Measurements from ENCODE around the gene PTTG1.
A peak's percentile ranks its signal among the peaks of the same experiment; 100 is the strongest.

Gene PTTG1

DNA sequence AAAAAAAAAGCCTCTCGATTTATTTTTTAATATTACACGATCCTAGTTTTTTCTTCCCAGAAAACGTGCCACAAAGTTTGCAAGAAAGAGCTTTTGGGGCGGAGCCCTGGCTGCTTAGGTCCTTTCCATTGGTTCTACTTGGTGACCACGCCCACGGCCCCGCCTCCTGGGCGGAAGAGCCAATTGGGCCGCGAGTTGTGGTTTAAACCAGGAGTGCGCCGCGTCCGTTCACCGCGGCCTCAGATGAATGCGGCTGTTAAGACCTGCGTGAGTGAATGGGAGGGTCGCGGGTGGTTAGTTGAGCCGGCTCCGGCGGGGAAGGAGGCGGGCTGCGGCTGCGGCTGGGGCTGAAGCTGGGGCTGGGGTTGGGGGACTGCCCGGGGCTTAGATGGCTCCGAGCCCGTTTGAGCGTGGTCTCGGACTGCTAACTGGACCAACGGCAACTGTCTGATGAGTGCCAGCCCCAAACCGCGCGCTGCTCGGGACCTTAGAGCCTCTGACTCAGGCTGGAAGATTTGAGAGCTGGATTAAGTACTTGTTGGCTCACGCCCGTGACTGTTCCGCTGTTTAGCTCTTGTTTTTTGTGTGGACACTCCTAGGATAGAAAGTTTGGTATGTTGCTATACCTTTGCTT lies at the start of gene PTTG1:
PTTG1 (plus strand) TSS at position 231 of the 634 bp plus-strand sequence. CDS start 458 bp downstream, outside the sequence.
- H3K4me3 ChIP-seq (ENCODE audit: low read depth in 1 of 5, low read length in 5 of 5): peak within 1 kb of the TSS; percentile 68 to 85 (median 73)
- peak within 1 kb of the TSS; percentile 37 for H3K27ac ChIP-seq (ENCODE audit: low read depth, low read length)
- H3K9me3 ChIP-seq (ENCODE audit: control insufficient read depth in 5 of 5, low read length in 5 of 5): no peaks in the 10 kb centered on the region
- peaks cover 5 to 38% (median 33%) of the 10 kb centered on the region in 5 donors for H3K4me1 ChIP-seq (ENCODE audit: control insufficient read depth in 5 of 5, insufficient read depth in 5 of 5, low read length in 5 of 5)
- no peaks in the 10 kb centered on the region for H3K27me3 ChIP-seq (ENCODE audit: control insufficient read depth in 5 of 5, insufficient read depth in 4 of 5, low read length in 5 of 5)
- H3K9ac ChIP-seq (ENCODE audit: low read length in 5 of 5): peak within 1 kb of the TSS in 4 of 5 donors; percentile 50 to 83 (median 69)
- H3K36me3 ChIP-seq (ENCODE audit: control insufficient read depth in 5 of 5, insufficient read depth in 5 of 5, low read length in 5 of 5): peaks cover 0 to under 1% (median 0%) of the 10 kb centered on the region in 5 donors

DNA sequence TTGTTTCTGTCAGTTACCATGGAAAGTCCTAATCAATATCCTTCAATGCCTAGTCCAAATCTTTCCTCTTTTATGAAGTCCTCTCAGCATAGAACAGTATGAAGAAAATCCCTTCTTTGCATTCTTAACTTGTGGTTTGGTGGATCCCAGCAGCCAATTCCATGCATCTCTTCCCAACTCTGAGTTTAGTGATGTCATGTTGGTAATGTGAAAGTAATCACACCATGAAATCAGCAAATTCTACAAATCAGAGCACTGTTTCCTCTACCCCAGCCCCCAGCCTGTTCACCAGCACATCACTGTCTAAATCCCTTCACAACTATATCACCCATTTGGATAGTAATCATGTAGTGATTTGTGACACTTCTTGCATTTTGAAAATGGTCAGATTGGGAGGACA lies 46.5 kb upstream of the PTTG1 start:
- Histone ChIP-seq H3K9ac (ENCODE audit: low read length in 5 of 5) (no peak overlapping the region), H3K9me3 (ENCODE audit: control insufficient read depth in 5 of 5, low read length in 5 of 5) (no peaks in the 10 kb centered on the region), H3K4me3 (ENCODE audit: low read depth in 1 of 5, low read length in 5 of 5) (no peak overlapping the region), H3K27me3 (ENCODE audit: control insufficient read depth in 5 of 5, insufficient read depth in 4 of 5, low read length in 5 of 5) (peaks cover 0 to 5% (median 3%) of the 10 kb centered on the region in 5 donors), H3K27ac (ENCODE audit: low read depth, low read length) (no peak overlapping the region), H3K4me1 (ENCODE audit: control insufficient read depth in 5 of 5, insufficient read depth in 5 of 5, low read length in 5 of 5) (peaks cover 4 to 14% (median 11%) of the 10 kb centered on the region in 5 donors), H3K36me3 (ENCODE audit: control insufficient read depth in 5 of 5, insufficient read depth in 5 of 5, low read length in 5 of 5) (no peaks in the 10 kb centered on the region)

DNA sequence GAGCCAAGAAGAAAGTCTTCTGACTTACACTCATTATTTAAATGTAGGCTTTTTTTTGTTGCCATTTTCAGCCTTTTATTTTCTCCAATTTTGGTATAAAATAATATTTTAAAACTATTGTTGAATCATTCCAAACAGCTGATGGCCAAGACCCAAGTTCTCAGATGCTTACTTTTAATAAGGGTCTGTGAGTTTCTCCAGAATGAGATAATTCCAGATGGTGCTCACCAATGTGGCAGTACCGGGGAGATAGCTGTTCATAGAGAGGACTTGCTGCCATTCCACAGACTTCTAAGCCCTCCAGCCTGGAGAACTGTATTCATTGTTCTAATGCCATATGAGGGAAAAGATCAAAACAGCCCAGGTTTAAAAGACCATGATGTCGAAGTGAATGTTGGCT lies 46.0 kb upstream of the PTTG1 start:
- H3K36me3 ChIP-seq (ENCODE audit: control insufficient read depth in 5 of 5, insufficient read depth in 5 of 5, low read length in 5 of 5): no peaks in the 10 kb centered on the region
- H3K4me1 ChIP-seq (ENCODE audit: control insufficient read depth in 5 of 5, insufficient read depth in 5 of 5, low read length in 5 of 5): peaks cover 2 to 9% (median 7%) of the 10 kb centered on the region in 5 donors
- H3K9ac ChIP-seq (ENCODE audit: low read length in 5 of 5): no peak overlapping the region
- H3K27ac ChIP-seq (ENCODE audit: low read depth, low read length): no peak overlapping the region
- no peaks in the 10 kb centered on the region for H3K9me3 ChIP-seq (ENCODE audit: control insufficient read depth in 5 of 5, low read length in 5 of 5)
- H3K27me3 ChIP-seq (ENCODE audit: control insufficient read depth in 5 of 5, insufficient read depth in 4 of 5, low read length in 5 of 5): peaks cover 0 to 4% (median 2%) of the 10 kb centered on the region in 5 donors
- no peak overlapping the region for H3K4me3 ChIP-seq (ENCODE audit: low read depth in 1 of 5, low read length in 5 of 5)

DNA sequence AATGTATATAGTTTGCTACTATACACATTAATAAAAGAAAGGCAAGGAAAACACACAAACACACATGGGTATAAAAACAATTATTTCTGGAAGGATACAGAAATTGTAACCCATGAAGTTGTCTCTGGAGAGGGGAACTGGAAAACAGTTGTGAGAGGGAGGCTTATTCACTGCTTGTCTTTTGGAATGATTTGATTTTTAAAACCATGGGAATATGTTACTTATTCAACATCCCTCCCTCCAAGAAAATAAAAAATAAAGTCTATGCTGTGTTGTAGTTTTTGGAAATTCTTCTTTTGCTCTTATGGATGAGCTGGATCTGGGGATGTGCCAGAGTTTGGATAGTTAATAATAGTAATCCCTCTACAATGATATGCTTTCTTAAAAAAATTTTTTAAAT lies 45.2 kb upstream of the PTTG1 start:
- no peaks in the 10 kb centered on the region for H3K36me3 ChIP-seq (ENCODE audit: control insufficient read depth in 5 of 5, insufficient read depth in 5 of 5, low read length in 5 of 5)
- H3K4me3 ChIP-seq (ENCODE audit: low read depth in 1 of 5, low read length in 5 of 5): no peak overlapping the region
- peaks cover 0 to 3% (median 0%) of the 10 kb centered on the region in 5 donors for H3K27me3 ChIP-seq (ENCODE audit: control insufficient read depth in 5 of 5, insufficient read depth in 4 of 5, low read length in 5 of 5)
- no peak overlapping the region for H3K27ac ChIP-seq (ENCODE audit: low read depth, low read length)
- no peak overlapping the region for H3K9ac ChIP-seq (ENCODE audit: low read length in 5 of 5)
- peaks cover 0 to 8% (median 3%) of the 10 kb centered on the region in 5 donors for H3K4me1 ChIP-seq (ENCODE audit: control insufficient read depth in 5 of 5, insufficient read depth in 5 of 5, low read length in 5 of 5)
- no peaks in the 10 kb centered on the region for H3K9me3 ChIP-seq (ENCODE audit: control insufficient read depth in 5 of 5, low read length in 5 of 5)

DNA sequence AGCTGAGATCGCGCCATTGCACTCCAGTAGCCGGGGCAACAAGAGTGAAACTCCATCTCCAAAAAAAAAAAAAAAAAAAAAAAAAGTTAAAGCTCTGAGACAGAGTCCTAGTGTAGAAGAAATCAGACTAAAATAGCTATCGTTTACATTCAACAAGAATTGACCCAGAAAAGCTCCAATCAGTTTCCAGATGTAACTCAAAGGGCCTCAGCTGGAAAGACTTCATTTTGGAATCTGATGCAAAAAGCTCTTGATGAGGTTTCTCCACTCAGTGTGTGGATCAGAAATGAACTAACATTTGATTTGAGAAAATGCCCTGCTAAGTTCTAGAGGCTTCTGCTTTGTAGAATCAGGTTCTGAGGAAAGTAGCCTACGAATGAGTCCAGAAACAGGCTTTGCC lies 44.0 kb upstream of the PTTG1 start:
- Histone ChIP-seq H3K4me1 (ENCODE audit: control insufficient read depth in 5 of 5, insufficient read depth in 5 of 5, low read length in 5 of 5) (peaks cover 2 to 12% (median 3%) of the 10 kb centered on the region in 5 donors), H3K9ac (ENCODE audit: low read length in 5 of 5) (no peak overlapping the region), H3K27ac (ENCODE audit: low read depth, low read length) (no peak overlapping the region), H3K36me3 (ENCODE audit: control insufficient read depth in 5 of 5, insufficient read depth in 5 of 5, low read length in 5 of 5) (no peaks in the 10 kb centered on the region), H3K9me3 (ENCODE audit: control insufficient read depth in 5 of 5, low read length in 5 of 5) (no peaks in the 10 kb centered on the region), H3K4me3 (ENCODE audit: low read depth in 1 of 5, low read length in 5 of 5) (no peak overlapping the region), H3K27me3 (ENCODE audit: control insufficient read depth in 5 of 5, insufficient read depth in 4 of 5, low read length in 5 of 5) (peaks cover 0 to 3% (median 0%) of the 10 kb centered on the region in 5 donors)

DNA sequence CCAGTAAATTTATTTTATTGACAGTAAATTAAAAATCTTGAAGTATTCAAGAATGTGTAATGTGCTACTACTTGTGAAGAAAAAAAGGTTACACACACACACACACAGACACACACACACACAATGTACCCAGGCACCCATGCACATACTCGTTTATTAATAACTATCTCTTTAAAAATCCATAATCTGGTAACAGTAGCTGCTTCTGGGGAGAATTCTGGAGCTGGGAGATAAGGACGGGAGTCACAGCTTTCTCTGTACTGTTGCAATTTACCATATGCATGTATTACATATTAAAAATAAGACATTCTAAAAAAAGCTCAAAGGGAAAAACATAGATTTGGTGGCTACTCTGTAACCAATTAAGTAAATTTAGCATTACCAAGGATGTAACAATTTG lies 43.3 kb upstream of the PTTG1 start:
- Histone ChIP-seq H3K4me3 (ENCODE audit: low read depth in 1 of 5, low read length in 5 of 5) (no peak overlapping the region), H3K9me3 (ENCODE audit: control insufficient read depth in 5 of 5, low read length in 5 of 5) (no peaks in the 10 kb centered on the region), H3K36me3 (ENCODE audit: control insufficient read depth in 5 of 5, insufficient read depth in 5 of 5, low read length in 5 of 5) (no peaks in the 10 kb centered on the region), H3K27me3 (ENCODE audit: control insufficient read depth in 5 of 5, insufficient read depth in 4 of 5, low read length in 5 of 5) (peaks cover 0 to 3% (median 0%) of the 10 kb centered on the region in 5 donors), H3K9ac (ENCODE audit: low read length in 5 of 5) (no peak overlapping the region), H3K27ac (ENCODE audit: low read depth, low read length) (no peak overlapping the region), H3K4me1 (ENCODE audit: control insufficient read depth in 5 of 5, insufficient read depth in 5 of 5, low read length in 5 of 5) (peaks cover 2 to 12% (median 3%) of the 10 kb centered on the region in 5 donors)

DNA sequence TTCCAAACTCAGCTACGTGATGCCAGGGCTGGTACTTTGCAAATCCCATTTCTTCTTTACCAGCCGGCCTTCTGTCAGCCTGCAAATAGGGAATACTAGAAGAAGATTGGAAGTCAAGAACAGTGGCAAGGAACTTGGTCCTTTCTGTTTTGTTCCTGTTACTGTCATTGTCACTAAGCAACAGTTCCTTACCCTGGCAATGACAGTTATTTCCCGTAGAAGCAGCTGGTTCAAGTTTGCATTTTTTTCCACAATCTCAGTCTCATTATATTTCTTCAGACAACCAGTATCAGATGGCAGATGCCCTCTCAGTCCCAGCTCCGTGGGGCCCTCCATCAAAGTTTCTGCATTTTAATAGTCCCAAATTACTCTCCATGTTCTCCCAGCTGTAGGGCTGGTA lies 42.1 kb upstream of the PTTG1 start:
- H3K9ac ChIP-seq (ENCODE audit: low read length in 5 of 5): no peak overlapping the region
- H3K27me3 ChIP-seq (ENCODE audit: control insufficient read depth in 5 of 5, insufficient read depth in 4 of 5, low read length in 5 of 5): no peaks in the 10 kb centered on the region
- H3K27ac ChIP-seq (ENCODE audit: low read depth, low read length): no peak overlapping the region
- no peak overlapping the region for H3K4me3 ChIP-seq (ENCODE audit: low read depth in 1 of 5, low read length in 5 of 5)
- H3K9me3 ChIP-seq (ENCODE audit: control insufficient read depth in 5 of 5, low read length in 5 of 5): no peaks in the 10 kb centered on the region
- peaks cover 2 to 12% (median 3%) of the 10 kb centered on the region in 5 donors for H3K4me1 ChIP-seq (ENCODE audit: control insufficient read depth in 5 of 5, insufficient read depth in 5 of 5, low read length in 5 of 5)
- H3K36me3 ChIP-seq (ENCODE audit: control insufficient read depth in 5 of 5, insufficient read depth in 5 of 5, low read length in 5 of 5): no peaks in the 10 kb centered on the region

DNA sequence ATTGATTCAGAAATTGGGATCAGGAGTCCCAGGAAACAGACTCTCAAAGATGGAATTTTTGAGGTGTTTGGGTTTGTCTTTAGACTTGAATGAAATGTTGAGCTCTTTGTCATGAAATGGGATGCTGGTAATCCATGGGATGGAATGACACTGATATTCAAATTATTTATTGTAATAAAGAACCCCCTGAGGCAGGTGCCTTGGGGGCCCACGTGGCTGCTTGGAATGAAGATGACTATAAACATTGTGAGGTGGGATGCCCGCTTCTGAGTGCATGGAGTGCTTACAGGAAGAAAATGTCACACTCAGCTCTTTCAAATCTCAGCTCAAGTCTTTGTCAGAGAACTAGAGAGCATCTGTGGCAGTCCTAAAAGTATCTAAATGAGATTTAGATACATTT lies 41.6 kb upstream of the PTTG1 start:
- Histone ChIP-seq H3K4me1 (ENCODE audit: control insufficient read depth in 5 of 5, insufficient read depth in 5 of 5, low read length in 5 of 5) (peaks cover 2 to 12% (median 3%) of the 10 kb centered on the region in 5 donors), H3K27ac (ENCODE audit: low read depth, low read length) (no peak overlapping the region), H3K9me3 (ENCODE audit: control insufficient read depth in 5 of 5, low read length in 5 of 5) (no peaks in the 10 kb centered on the region), H3K27me3 (ENCODE audit: control insufficient read depth in 5 of 5, insufficient read depth in 4 of 5, low read length in 5 of 5) (no peaks in the 10 kb centered on the region), H3K4me3 (ENCODE audit: low read depth in 1 of 5, low read length in 5 of 5) (no peak overlapping the region), H3K9ac (ENCODE audit: low read length in 5 of 5) (no peak overlapping the region), H3K36me3 (ENCODE audit: control insufficient read depth in 5 of 5, insufficient read depth in 5 of 5, low read length in 5 of 5) (no peaks in the 10 kb centered on the region)

DNA sequence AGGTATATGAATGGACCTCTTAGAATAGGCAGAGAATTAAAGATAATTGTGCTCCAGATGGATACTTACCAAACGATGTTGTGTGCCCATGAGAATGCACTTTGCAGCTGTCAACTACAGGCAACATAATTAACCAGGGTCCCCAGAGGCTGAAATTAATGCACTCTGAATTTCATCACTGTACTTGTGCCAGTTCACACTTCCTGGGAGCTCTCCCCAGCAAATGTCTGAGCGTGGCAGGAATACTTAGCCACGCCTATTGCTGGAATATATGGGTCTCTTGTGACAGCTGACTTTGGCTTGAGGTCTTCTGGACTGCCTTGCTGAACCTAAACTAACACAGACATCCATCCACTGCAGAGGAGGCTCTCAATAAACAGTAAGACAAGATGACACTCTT lies 39.3 kb upstream of the PTTG1 start:
- Histone ChIP-seq H3K27ac (ENCODE audit: low read depth, low read length) (no peak overlapping the region), H3K4me3 (ENCODE audit: low read depth in 1 of 5, low read length in 5 of 5) (no peak overlapping the region), H3K27me3 (ENCODE audit: control insufficient read depth in 5 of 5, insufficient read depth in 4 of 5, low read length in 5 of 5) (no peaks in the 10 kb centered on the region), H3K36me3 (ENCODE audit: control insufficient read depth in 5 of 5, insufficient read depth in 5 of 5, low read length in 5 of 5) (no peaks in the 10 kb centered on the region), H3K9ac (ENCODE audit: low read length in 5 of 5) (no peak overlapping the region), H3K4me1 (ENCODE audit: control insufficient read depth in 5 of 5, insufficient read depth in 5 of 5, low read length in 5 of 5) (peaks cover 2 to 12% (median 3%) of the 10 kb centered on the region in 5 donors), H3K9me3 (ENCODE audit: control insufficient read depth in 5 of 5, low read length in 5 of 5) (peaks cover 3 to 8% (median 3%) of the 10 kb centered on the region in 5 donors)

DNA sequence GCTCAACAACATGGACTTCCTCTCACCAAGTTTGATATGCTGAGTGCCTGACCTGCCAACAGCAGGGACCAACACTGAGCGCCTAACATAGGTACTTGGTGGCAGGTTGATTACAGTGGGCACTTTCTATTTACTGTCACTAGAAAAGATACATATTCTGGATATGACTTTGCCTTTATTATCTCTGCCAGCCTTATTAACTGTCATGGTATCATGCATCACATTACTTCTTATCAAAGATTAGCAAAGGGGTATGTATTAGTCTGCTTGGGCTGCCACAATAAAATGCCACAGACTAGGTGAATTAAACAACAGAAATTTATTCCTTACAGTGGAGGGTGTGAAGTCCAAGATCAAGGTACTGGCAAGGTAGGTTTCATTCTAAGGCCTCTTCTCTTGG lies 37.0 kb upstream of the PTTG1 start:
- Histone ChIP-seq H3K27ac (ENCODE audit: low read depth, low read length) (no peak overlapping the region), H3K27me3 (ENCODE audit: control insufficient read depth in 5 of 5, insufficient read depth in 4 of 5, low read length in 5 of 5) (no peaks in the 10 kb centered on the region), H3K9me3 (ENCODE audit: control insufficient read depth in 5 of 5, low read length in 5 of 5) (peaks cover 3 to 13% (median 5%) of the 10 kb centered on the region in 5 donors), H3K36me3 (ENCODE audit: control insufficient read depth in 5 of 5, insufficient read depth in 5 of 5, low read length in 5 of 5) (no peaks in the 10 kb centered on the region), H3K9ac (ENCODE audit: low read length in 5 of 5) (no peak overlapping the region), H3K4me3 (ENCODE audit: low read depth in 1 of 5, low read length in 5 of 5) (no peak overlapping the region), H3K4me1 (ENCODE audit: control insufficient read depth in 5 of 5, insufficient read depth in 5 of 5, low read length in 5 of 5) (peaks cover 0 to 7% (median 2%) of the 10 kb centered on the region in 5 donors)
